A673 (cell line): ENCODE results near the gene MAST4.

ENCODE experiments used
- CTCF ChIP-seq: fragments of 300-800, 200-600 bp; sonication (generic); conservative IDR thresholded peaks from 2 replicates; pipeline ENCODE4 v1.5.1; 2017; ENCODE audit warnings: low read depth, mild to moderate bottlenecking, antibody characterized with exemption, low read length, moderate library complexity, mixed read lengths
- EZH2 ChIP-seq: fragments of 200-600 bp; sonication (generic); IDR thresholded peaks from 2 replicates; pipeline ENCODE4 v1.6.1; 2017; ENCODE audit warnings: borderline replicate concordance, low read depth, mild to moderate bottlenecking, mixed read lengths, antibody characterized with exemption, low read length; ENCODE audit not compliant: poor library complexity, severe bottlenecking

- TF ChIP-seq CTCF (no peak), EZH2 (no peak)
These were observed 510.6 kb downstream of the MAST4 start for GRCh38 chr5:67106626-67107342.
